Upper lobe of left lung (tissue), 4 donors: Measurements from ENCODE around the gene COG1.

Experiments
- CTCF ChIP-seq, 6 experiments: fragments of 450-650 bp in 4 of 6; fragments of 200-600 bp in 2 of 6; sonication (generic) in 2 of 6; IDR thresholded peaks; one replicate each; pipeline ENCODE4 v1.5.1; 2016 to 2019; ENCODE audit warnings: antibody characterized with exemption in 6 of 6
- EP300 ChIP-seq, 4 donors: sonication (generic); formaldehyde crosslinking; IDR thresholded peaks; one replicate each; pipeline ENCODE4 v1.5.1; 2017; ENCODE audit warnings: antibody characterized with exemption in 4 of 4, control low read depth in 2 of 4
- POLR2A ChIP-seq, 4 donors: fragments of 450-650 bp; IDR thresholded peaks; one replicate each; pipeline ENCODE4 v1.5.1; 2016 to 2017; ENCODE audit warnings: antibody characterized with exemption in 4 of 4, mild to moderate bottlenecking in 2 of 4
- POLR2AphosphoS5 ChIP-seq, 2 donors: sonication (generic); formaldehyde crosslinking; IDR thresholded peaks; one replicate each; pipeline ENCODE4 v1.5.1; 2017; ENCODE audit warnings: antibody characterized with exemption in 2 of 2

DNA sequence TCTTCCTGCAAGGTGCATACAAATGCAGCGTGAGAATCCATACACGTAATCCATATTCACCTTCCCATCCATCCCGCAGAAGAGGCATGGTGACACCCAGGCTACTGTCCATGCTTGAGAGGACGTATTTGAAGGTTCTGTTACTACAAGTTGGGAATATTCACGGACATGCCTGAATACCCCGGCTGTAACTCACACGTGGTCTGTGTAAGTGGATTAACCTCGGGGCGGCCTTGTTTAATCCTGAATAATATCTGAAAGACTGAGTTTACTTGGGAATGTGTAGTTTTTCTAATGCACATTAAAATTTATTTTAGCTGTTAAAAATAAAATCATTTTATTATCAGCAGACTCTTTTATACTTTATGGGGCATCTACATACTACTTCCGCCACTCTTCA, 55.7 kb downstream of the COG1 start:
- TF ChIP-seq CTCF (IDR thresholded peaks at IDR 0.05) (no peak), POLR2A (IDR thresholded peaks at IDR 0.05) (no peak), POLR2AphosphoS5 (IDR thresholded peaks at IDR 0.05) (no peak), EP300 (IDR thresholded peaks at IDR 0.05) (no peak)
